Measurements from ENCODE around the gene SUCLG2.

DNA sequence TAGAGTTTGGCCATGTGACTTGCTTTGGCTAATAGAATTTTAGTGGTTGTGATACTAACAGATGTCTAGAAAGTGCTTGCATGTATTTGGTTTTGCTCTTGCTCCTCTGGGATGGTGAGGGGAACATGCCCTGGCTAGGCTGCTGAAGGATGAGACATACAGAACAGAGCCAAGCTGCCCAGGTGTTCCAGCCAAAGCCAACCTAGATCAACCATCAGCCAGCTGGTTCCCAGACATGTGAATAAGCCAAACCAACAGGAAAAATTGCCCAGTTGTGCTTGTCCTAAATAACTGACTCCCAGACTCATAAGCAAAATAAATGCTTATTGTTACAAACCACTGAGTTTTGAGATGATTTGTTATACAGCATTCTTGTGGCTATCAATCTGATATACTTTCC lies 292.6 kb downstream of the SUCLG2 start:
- TF ChIP-seq CHD1 (IDR thresholded peaks at IDR 0.05; ENCODE audit: low read depth, low read length) (no peak), POLR2A (IDR thresholded peaks at IDR 0.05; ENCODE audit: low read depth, low read length) (no peak), SMC3 (IDR thresholded peaks at IDR 0.05; ENCODE audit: low read depth, low read length) (no peak), RCOR1 (IDR thresholded peaks at IDR 0.05; ENCODE audit: insufficient replicate concordance, low read length) (no peak), RAD21 (IDR thresholded peaks at IDR 0.05; ENCODE audit: low read length) (no peak), CEBPB (IDR thresholded peaks at IDR 0.05; ENCODE audit: low read depth, low read length) (no peak)
- TF ChIP-seq, protein P1, sequence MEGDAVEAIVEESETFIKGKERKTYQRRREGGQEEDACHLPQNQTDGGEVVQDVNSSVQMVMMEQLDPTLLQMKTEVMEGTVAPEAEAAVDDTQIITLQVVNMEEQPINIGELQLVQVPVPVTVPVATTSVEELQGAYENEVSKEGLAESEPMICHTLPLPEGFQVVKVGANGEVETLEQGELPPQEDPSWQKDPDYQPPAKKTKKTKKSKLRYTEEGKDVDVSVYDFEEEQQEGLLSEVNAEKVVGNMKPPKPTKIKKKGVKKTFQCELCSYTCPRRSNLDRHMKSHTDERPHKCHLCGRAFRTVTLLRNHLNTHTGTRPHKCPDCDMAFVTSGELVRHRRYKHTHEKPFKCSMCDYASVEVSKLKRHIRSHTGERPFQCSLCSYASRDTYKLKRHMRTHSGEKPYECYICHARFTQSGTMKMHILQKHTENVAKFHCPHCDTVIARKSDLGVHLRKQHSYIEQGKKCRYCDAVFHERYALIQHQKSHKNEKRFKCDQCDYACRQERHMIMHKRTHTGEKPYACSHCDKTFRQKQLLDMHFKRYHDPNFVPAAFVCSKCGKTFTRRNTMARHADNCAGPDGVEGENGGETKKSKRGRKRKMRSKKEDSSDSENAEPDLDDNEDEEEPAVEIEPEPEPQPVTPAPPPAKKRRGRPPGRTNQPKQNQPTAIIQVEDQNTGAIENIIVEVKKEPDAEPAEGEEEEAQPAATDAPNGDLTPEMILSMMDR (conservative IDR thresholded peaks at IDR 0.05; ENCODE audit: low read depth, low read length) = no peak
- TF ChIP-seq, protein P2, sequence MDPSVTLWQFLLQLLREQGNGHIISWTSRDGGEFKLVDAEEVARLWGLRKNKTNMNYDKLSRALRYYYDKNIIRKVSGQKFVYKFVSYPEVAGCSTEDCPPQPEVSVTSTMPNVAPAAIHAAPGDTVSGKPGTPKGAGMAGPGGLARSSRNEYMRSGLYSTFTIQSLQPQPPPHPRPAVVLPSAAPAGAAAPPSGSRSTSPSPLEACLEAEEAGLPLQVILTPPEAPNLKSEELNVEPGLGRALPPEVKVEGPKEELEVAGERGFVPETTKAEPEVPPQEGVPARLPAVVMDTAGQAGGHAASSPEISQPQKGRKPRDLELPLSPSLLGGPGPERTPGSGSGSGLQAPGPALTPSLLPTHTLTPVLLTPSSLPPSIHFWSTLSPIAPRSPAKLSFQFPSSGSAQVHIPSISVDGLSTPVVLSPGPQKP (IDR thresholded peaks at IDR 0.05; ENCODE audit: borderline replicate concordance, low read depth, low read length) = no peak

Data from IMR-90 (cell line).